ENCODE results near the gene MELTF.

DNA sequence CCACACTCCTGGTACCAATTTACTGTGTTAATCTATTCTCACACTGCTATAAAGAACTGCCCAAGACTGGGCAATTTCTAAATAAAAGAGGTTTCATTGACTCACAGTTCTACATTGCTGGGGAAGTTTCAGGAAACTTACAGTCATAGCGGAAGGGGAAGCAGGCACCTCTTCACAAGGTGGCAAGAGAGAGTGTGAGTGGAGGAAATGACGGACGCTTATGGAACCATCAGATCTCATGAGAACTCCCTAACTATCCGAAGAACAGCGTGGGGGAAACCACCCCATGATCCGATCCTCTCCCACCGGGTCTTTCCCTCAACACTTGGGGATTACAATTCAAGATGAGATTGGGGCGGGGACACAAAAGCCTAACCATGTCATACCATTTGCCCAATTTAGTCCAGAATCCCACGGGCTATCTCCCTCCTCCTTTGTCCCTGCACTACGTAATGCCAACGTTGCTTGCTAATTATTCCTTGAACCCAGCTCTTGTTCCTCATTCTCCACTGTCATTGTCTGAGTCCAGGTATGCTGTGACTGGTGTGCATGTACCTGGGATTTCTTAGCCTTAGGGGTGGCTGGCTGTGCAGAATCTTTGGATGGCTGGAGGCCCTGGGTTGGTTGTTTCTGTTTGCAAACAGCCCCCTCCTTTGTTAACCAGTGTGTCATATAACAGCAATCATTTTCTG lies 64.4 kb downstream of the MELTF start:
- TF ChIP-seq TAF1 (IDR thresholded peaks at IDR 0.05; ENCODE audit: borderline replicate concordance, insufficient read depth, low read length), result no peak
- TF ChIP-seq POLR2AphosphoS5 (IDR thresholded peaks at IDR 0.05; ENCODE audit: low read depth, low read length), result no peak
